22Rv1 (cell line): ENCODE data around the gene HSD11B1.

Experiments
- ZFX ChIP-seq: fragments of 450-650 bp; IDR thresholded peaks from 2 replicates; pipeline ENCODE4 v1.6.1; 2017; ENCODE audit warnings: antibody characterized with exemption, borderline replicate concordance
- TF ChIP-seq, protein P1 (sequence below): fragments of 450-650 bp; IDR thresholded peaks from 2 replicates; pipeline ENCODE4 v1.5.1; 2017; ENCODE audit warnings: mild to moderate bottlenecking

DNA sequence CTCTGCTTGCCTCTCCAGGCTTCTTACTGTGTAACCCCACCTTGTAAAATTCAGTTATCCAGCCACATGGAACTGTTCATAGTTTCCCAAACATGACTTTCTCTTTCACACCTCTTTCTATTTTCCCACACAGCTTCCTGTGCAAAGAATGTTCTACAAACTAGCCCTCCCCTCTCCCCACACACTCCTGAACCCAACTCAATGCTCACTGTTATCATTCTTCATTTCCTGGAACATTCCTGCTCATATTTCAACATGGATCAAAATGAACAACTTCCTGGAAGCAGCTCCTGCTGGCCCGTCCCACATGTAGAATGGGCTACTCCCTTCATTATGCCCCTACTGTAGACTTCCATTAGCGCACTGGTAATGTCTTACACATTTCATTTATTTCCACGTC lies 7.5 kb upstream of the HSD11B1 start:
- TF ChIP-seq, protein P1, sequence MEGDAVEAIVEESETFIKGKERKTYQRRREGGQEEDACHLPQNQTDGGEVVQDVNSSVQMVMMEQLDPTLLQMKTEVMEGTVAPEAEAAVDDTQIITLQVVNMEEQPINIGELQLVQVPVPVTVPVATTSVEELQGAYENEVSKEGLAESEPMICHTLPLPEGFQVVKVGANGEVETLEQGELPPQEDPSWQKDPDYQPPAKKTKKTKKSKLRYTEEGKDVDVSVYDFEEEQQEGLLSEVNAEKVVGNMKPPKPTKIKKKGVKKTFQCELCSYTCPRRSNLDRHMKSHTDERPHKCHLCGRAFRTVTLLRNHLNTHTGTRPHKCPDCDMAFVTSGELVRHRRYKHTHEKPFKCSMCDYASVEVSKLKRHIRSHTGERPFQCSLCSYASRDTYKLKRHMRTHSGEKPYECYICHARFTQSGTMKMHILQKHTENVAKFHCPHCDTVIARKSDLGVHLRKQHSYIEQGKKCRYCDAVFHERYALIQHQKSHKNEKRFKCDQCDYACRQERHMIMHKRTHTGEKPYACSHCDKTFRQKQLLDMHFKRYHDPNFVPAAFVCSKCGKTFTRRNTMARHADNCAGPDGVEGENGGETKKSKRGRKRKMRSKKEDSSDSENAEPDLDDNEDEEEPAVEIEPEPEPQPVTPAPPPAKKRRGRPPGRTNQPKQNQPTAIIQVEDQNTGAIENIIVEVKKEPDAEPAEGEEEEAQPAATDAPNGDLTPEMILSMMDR, result no peak
- no peak for TF ChIP-seq ZFX
